NK-92 (cell line): ENCODE data around the gene DGUOK.
"Not testable (repeated sequence)": the region's sequence is repeated elsewhere in the genome, so short reads cannot be mapped to it uniquely, and the experiment has no call there.

Experiments used
- DNase-seq: peaks from one replicate; lab custom pipeline; 2025; ENCODE audit not compliant: unreplicated experiment; lab: John Stamatoyannopoulos, UW

Gene DGUOK

GRCh38 chr2:73926493-73927327 lies at the start of gene DGUOK:
DGUOK (plus strand) TSS chr2:73926880; CDS start chr2:73926911, 31 bp downstream.
- peak; percentile 76 for DNase-seq

DNA sequence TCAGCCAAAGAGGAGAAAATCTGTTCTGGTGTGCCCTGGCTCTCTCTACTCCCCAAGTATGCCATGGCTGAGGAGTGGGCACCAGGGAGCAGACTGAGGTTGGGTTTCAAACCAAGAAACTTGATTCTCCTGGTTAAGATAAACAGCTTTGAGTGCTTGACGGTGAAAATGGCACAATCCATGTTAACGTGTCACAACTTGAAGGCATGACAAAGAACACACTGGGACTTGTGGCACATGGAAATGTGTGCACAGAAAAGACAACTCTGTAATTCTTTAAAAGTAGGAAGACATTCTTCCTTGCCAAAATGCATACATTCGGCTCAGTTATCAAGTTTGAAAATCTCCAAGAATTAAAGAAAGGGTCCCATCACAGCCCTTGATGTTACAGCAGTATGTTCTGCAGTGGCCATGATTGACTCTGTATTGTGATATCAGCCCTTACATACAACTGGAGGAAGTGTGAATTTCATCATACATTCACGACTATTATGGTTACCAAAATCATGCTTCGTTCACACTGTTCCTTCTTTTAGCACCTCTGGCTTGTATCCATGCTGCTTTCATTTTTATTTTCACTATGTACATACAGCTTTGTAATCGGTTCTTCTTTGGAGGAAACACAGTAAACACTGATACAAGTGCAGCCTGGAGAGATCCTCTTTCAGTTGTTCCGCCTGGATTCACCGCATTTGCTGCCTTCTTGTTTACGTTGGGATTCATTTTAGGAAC lies 49.4 kb upstream of the DGUOK start:
- no peak for DNase-seq

- not testable (repeated sequence) for DNase-seq
Measured at GRCh38 chr2:73877984-73878383, 48.7 kb upstream of the DGUOK start.

- no peak for DNase-seq
Measured at GRCh38 chr2:73885406-73885805, 41.3 kb upstream of the DGUOK start.

DNA sequence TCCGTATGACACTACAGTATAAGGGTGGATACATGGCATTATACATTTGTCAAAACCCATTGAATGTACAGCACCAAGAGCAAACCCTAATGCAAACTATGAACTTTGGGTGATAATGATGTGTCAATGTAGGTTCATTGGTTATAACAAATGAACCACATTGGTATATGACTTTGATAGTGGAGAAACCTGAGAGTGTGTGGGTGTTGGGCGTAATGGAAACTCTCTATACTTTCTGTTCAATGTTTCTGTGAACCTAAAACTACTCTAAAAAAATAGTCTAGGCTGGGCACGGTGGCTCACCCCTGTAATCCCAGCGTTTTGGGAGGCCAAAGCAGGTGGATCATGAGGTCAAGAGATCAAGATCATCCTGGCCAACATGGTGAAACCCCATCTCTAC lies 40.3 kb upstream of the DGUOK start:
- DNase-seq, result no peak

DNA sequence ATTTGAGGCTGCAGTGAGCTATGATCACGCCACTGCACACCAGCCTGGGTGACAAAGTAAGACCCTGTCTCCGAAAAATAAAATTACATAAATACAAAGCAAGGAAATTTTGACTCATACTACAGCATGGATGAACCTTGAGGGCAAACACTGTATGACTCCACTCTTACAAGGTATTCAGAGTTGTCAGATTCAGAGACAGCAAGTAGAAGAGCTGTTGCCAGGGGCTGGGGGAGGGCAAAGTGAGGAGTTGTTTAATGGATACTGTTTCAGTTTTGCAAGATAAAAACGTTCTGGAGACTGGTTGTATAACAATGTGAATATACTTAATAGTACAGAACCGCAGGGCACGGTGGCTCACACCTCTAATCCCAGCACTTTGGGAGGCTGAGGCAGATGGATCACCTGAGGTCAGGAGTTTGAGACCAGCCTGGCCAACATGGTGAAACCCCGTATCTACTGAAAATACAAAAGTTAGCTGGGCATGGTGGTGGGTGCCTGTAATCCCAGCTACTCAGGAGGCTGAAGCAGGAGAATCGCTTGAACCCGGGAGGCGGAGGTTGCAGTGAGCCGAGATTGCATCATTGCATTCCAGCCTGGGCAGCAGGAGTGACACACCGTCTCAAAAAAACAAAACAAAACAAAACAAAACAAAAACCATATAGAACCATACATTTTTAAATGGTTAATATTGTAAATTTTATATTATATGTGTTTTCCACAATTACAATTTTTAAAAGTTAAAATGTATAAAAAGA lies 38.9 kb upstream of the DGUOK start:
- not testable (repeated sequence) for DNase-seq

DNA sequence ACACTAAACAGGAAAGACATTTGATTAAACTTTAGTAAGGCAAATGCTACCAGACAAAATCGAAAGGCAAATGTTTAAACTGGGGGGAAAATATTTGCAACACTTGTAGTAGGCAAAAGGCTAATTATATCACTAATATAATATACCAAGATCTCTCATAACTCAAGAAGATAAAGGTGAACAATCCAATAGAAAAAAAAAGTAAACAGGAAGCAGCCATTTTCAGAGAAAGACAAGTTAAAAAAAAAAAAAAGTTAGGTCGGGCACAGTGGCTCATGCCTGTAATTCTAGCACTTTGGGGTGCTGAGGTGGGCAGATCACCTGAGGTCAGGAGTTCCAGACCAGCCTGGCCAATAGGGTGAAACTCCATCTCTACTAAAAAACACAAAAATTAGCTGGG lies 38.3 kb upstream of the DGUOK start:
- DNase-seq, result no peak

DNA sequence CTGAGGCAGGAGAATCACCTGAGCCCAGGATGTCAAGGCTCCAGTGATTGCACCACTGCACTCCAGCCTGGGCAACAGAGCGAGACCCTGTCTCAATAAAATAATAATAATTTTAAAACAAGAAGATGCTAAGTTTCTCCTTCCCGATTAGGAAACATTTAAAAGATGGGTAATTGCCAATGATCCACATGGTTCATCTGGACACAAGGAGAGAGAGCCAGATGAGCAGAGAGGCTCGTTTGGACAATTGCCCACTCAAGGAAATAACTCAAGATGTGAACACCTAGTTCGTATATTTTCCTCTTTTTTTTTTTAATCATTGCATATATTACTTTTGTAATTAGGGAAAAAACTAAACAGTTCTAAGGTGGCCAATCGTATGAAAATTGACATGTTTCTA lies 37.5 kb upstream of the DGUOK start:
- DNase-seq, result no peak

DNA sequence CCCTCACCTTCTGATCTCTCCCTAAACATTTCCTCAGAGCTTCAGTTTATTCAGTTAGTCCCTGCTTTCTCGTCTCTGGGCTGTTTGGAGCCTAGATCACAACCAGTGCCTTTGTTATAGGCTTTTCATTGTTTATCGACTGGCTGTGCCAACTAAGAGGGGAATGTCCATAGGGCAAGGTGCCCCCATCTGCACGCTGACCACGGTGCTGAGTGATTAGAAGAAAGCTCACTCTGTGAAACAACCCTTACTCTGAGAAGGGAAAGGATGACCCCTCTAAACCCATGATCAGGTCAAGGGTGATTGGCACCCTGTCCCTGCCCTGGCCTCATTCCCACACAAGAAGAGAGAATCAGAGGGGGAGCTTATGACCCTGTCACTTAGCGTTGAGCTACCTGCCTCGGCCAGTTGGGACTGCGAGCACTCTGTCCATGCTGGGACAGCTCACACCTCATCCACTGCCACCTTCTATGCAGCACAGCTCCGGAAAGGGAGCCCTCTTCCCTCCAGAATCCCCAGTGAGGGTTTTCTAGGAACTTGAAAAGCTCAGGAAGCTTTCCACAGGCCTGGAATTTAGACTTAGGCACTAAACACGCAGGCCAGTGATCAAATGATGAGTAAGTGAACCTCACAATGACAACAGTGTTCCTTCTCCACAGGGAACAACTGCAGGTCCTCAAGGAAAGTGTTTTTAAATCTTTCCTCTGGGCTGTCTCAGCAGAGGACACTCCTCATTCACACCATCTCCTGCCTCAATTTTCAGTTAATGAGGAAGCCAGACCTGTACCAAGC lies 36.2 kb upstream of the DGUOK start:
- DNase-seq, result no peak

DNA sequence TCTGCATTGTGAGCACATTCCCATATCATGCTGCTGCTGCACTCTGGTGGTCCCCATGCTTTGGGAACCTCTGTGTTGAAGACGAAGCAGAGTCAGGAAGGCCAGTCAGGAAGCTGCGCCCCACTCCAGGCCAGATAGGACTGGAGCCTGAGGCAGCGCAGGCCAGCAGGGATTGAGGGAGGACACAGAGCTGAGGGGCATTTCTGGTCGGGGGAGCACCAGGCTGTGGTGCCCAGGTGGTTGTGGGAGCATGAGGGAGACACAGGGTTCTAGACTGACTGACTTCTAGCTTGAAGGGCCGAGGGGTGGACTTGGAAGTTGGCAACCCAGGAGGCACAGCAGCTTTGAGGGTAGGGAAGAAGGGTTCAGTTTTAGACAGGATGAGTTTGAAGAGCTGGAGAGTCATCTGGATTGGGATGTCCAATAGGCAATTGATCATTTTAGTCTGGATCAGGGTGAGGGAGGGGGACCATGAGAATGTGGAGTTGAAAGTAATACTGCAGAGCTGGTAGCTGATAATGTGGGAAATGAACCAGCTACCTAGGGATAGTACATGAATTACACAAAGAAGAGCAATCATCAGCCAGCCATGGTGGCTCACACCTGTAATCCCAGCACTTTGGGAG lies 35.3 kb upstream of the DGUOK start:
- no peak for DNase-seq

DNA sequence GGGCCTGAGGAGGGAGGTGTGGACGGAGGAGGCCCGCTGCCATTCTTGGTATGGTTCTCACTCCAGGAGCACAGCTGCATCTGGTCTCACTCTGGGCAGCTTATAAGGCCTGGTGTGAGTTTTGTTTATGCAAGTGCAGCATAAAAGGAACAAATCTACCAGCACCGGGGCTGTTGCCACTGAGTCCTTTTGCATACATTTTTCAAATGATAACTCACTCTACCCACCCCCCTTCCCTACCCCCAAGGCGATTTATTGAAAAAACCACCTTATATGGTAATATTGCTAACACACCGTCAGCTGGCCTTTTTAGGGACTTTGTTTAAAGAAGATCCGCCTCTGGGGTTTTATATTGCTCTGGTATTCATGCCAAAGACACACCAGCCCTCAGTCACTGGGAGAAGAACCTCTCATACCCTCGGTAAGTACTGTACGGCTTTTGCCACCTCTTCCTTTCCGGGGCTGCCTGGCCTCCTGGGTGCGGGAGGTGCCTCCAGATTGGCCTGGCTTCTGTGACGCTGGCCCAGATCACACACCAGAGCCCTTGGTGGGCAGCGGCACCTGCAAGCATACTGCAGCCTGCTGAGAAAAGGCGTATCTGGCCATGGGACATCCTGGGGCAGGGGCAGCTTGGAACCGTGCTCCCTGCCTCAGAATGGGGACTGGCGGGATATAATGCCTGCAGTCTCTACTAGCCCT lies 33.9 kb upstream of the DGUOK start, which contains the start of gene ACTG2:
Gene ACTG2, plus strand, starts transcription at position 378 of the 699 bp plus-strand sequence. CDS start 8,304 bp downstream, outside the sequence.
- no peak for DNase-seq

DNA sequence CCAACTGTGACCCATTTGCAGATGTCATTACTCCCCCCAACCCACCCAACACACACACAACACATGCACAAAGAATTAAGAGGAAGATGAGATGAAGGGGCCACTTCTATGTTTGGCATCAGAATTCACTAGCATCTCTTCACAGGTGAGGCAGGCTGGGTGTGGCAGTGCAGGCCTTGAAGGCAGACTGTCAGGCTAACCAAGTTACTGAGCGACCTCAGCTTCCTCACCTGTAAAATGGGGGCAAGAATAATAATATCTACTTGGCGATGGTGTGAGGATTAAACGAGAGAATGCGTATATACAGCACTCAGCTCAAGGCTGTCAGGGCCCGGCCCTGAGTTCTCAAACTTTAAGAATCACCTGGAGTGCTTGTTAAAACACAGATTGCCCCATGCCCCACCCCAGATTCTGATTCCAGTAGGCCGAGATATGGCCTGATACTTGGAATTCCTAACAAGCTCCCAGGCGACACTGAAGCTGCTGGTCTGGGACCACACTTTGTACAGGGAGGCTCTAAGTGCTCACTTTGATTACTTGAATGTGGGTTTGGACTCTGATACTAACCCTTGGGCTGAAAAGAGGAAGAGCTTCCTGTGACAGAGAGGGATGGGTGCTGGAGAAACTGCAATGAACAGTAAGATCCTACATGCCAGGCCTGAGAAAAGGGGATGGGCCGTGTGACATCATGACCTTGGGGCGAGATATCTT lies 32.8 kb upstream of the DGUOK start:
- no peak for DNase-seq

DNA sequence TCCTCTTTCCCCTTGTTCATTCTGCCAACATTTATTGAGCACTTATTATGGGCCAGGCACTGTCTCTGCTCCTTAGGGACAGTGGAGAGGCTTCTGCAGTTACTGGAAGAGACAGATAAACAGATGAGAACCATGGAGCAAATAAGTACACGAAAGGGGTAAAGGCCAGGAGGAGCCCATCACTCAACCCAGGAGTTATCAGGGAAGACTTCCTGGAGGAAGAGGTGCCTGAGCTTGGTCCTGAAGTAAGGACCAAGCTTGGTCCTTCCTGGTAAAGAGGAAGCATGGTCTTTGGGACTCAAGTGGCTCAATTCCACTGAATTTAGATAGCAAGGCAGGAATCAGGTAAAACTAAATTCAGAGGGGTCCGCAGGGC lies 32.2 kb upstream of the DGUOK start:
- DNase-seq, result no peak

DNA sequence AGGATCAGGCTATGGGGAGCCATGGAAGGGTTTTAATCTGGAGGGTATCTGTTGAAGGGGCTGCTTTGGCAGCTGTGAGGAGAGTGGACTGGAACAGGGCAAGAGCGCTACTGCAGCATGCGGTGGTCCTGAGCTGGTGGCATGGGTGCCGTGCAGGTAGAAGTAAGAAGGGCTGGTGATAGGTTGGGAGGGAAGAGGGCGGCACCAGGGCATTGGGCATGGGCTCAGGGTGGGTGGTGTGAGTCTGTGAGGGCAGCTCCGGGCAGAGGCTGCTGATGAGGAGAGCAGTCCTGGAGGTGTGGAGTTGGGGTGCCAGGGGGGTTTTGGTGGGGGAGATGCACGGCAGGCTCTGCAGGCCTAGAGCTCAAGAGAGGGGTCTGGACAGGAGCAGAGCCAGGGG lies 31.8 kb upstream of the DGUOK start:
- DNase-seq, result no peak

DNA sequence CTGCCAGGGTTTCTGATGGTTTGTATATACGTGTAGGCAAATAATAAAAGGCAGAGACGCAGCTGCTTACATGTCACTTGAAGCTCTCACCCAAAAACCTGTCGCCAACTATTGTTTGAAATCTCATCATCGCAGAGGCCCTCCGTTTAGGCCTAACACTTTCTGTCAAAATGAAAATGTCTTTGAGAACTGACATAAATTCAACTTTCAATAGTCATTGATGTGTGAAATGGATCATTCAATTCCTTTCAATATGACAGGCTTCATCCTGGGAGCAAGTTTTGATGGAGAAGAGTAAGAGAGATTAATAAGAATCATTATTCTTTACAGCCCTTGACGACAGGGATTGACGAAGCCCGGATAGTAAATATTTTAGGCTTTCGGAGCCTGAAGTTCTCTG lies 31.2 kb upstream of the DGUOK start:
- DNase-seq, result no peak

DNA sequence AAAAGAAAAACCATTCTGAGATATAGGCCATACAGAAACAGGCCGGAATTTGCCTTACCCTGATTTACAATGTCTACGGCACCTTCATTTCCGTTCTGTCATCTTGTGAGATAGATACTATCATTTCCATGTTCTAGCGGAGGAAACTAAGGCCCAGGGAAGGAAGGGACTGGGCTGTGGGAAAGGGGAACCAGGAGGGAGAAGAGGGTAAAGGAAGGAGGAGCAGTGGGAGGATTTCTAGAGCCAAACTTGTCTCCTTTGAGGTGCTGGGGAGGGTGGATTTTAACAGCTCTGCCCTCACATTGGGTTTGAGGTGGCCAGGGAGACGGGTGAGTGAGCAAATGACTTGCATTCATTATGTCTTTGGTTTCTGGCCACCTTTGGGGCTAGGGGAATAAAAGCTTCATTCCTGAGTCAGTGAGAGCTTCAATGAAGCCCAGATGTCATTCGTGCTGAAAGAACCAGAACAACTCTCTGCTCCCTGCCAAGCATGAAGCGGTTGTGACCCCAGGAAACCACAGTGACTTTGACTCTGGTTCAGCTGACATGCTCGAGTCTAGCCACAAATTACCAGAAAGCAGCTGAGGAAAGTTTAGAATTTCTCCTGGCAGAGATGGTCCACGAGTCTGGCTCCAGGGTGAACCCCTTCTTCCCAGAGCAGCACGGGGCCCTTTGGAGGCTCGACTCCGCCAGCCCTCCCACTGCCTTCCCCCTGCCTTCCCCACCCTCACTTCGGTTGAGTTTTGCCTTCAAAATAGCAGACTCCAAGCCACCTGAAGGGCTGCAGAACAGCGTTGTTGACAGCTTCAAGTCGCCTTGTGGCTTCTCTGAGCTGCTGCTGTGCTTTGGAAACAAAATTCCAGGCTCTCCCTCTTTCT lies 30.1 kb upstream of the DGUOK start:
- no peak for DNase-seq

- DNase-seq, result no peak
Measured at GRCh38 chr2:73897240-73897583, 29.5 kb upstream of the DGUOK start.

DNA sequence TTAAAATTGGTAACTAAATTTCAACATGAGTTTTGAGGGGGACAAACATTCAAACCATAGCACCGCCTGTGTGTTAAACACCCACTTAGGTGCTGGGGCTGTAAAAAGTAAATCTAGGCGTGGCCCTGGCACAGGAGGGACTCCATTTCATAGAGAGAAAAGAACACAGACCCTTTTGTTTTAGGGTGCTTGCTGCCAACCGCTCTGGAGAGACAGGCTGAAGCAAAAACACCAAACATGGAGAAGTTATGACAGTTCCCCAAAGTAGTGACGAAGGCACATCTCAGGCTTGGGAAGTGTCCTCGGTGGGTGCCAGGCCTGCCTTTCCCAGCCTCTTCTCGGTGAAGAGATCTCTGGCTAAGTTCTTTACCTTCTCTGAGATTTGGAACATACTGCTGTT lies 28.7 kb upstream of the DGUOK start:
- DNase-seq, result no peak
